Hepatic stellate cell (primary cell): ENCODE results near the gene CDH11.

Experiments used
- DNase-seq: peaks from one replicate; pipeline ENCODE4 v3.0.0; 2011; ENCODE audit warnings: low spot score

CDH11 gene

DNA sequence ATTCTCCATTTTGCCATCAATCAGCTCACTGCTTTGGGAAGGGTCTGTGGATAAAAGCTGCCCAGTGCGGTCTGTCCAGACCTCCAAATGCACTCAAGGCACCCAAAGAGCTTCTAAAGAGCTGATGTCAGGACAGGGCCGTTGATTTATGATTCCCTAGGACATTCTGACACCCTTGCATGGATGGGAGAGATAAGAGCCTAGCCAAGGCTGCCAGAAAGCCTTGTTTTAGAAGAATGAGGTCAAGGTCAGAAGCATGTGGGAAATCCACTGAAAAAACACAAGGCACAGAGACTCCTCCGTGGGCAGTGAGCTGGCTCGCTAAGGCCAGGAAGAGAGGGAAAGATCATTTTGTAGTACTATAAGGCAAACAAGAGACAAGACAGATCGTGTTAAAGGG is 214.0 kb downstream of the CDH11 start:
- no peak for DNase-seq

DNA sequence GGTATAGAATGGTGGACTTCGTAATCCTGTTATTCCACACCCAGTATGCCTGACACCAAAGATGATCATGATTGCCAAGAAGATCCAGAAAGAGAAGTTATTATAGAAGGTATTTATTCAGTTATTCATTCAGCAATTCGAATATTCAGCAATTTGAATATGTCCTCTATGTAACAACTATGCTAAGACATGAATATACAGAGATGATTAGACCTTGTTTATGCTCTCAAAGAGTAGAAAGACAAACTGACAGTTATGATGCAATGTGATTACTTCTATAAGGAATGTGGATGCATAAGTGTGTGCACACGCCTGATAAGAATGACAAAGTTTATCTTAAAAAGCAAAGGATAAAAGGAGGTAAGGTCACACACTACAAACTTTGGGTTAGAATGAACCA is 218.1 kb downstream of the CDH11 start:
- no peak for DNase-seq

DNA sequence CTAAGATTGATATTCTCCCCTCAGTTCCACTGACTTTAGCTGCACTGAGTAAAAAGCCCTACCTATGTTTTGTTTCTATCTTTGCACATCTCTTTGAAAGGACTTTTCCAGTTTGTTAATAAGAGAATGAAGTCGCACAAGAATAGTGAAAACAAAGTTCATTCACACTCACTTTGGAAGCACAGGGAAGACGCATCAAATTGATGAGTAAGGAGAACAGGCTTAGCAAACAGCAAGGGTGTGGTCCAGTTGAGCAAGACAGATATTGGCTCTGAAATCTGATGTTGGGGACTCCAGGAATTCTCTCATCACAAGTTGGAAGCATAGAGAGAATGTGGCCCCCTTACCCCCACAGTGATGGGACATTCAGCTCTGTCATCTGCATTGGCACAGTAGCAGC is 221.3 kb downstream of the CDH11 start:
- no peak for DNase-seq

DNA sequence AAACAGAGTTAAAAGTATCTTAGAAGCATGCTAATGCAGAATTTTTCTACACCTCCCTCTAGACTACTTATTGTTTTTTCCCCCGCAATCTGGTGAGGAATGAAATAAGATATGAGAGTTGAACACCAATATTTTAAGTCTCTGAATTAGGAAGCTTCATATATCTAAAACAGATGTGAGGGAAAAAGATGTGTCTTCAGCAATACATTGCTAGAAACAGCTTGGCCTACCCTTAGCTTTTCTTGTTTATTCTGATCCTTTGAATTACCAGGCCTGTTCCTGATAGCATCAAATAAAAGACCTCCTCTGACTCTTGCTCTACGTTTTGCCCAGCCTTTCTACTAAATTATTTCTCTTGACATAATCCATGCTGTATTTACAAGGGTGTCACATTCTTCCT is 221.8 kb downstream of the CDH11 start:
- no peak for DNase-seq

DNA sequence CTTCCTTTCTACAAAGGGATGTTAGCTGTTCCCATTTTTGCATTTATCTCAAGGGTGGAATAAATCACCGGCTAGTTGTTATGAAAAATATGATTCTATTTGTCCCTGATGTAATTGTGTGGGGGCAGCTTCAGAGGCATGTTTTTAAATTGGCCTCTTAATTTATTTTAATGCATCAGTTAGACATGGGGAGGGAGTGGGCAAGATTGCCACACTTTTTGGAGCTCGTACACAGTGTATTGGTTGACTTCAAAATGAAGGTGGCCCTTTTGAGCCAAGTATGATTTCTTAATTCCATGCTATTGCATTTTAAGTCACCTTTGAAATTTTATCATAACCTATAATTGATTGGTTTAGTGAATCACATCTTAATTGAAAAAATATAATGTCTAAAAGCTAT is 223.7 kb downstream of the CDH11 start:
- no peak for DNase-seq
